ENCODE data around the gene CENPO. TPM values are rescaled to one million over a fixed set of nuclear protein-coding genes. Genes with fewer than 3 reads are reported as not detected.

Gene CENPO
- total RNA-seq, 1 experiment from 2014 or later = 27.9 TPM

DNA sequence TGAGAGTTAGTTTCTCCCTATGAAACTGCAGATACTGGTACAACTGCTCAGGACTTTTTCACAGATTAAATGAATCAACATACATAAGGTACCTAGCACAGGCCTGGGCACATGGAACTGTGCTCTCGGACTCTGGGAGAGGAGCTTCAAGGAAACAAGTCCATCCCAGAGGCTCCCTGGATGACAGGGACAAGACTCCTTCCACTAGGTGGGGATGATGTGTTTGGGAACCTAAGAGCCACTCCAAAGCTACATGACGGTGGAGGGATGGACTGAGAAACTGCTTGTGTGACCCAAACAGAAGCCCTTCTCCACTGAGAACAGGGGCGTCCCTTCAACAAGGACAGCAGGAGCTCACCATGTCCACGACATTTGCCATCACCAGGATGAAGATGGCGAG, 37.1 kb downstream of the CENPO start:
- Histone ChIP-seq H3K9ac (ENCODE audit: low read length) (no peak overlapping the region), H3K79me2 (ENCODE audit: insufficient read depth, low read length) (no peaks in the 10 kb centered on the region), H2AFZ (ENCODE audit: low read depth, low read length, poor library complexity, severe bottlenecking) (no peak overlapping the region), H3K4me1 (ENCODE audit: control insufficient read depth in 1 of 2, insufficient read depth in 2 of 2, low read length in 2 of 2) (peaks cover 0 to 4% of the 10 kb centered on the region in 2 experiments; a peak in 1 of 4 replicates), H3K27ac (ENCODE audit: low read depth, low read length) (no peak overlapping the region), H3K9me3 (ENCODE audit: control insufficient read depth in 1 of 2, insufficient read depth in 1 of 2, low read depth in 1 of 2, low read length in 2 of 2) (no peaks in the 10 kb centered on the region), H3K9me2 (ENCODE audit: insufficient read depth) (no peaks in the 10 kb centered on the region), H3K27me3 (ENCODE audit: insufficient read depth, low read length) (no peaks in the 10 kb centered on the region), H3K4me2 (ENCODE audit: low read length) (no peak overlapping the region), H3K36me3 (ENCODE audit: control insufficient read depth in 1 of 2, insufficient read depth in 2 of 2, low read length in 2 of 2) (peaks cover 0 to 10% of the 10 kb centered on the region in 2 experiments; a peak in 2 of 4 replicates), H3K4me3 (replicated peaks in 1 of 2; ENCODE audit: low read depth in 1 of 2, low read length in 2 of 2) (no peak overlapping the region), H4K20me1 (ENCODE audit: insufficient read depth) (no peaks in the 10 kb centered on the region)
- DNase-seq (ENCODE audit: low read depth, low spot score) (peak; percentile 10), ATAC-seq (no peak)
- POLR2A ChIA-PET = interaction anchor here (0.6 kb wide), 1 partner anchor 206 kb away, joined by 3 read pairs; no protein-coding TSS in a partner anchor
- CTCF ChIA-PET = interaction anchor here (0.6 to 1.1 kb wide), 4 partner anchors 299 to 420 kb away, joined by 3 to 5 read pairs (median 4); no protein-coding TSS in a partner anchor
- intact Hi-C loops (cut with micrococcal nuclease) = no loop called here
- TF ChIP-seq, protein P1, sequence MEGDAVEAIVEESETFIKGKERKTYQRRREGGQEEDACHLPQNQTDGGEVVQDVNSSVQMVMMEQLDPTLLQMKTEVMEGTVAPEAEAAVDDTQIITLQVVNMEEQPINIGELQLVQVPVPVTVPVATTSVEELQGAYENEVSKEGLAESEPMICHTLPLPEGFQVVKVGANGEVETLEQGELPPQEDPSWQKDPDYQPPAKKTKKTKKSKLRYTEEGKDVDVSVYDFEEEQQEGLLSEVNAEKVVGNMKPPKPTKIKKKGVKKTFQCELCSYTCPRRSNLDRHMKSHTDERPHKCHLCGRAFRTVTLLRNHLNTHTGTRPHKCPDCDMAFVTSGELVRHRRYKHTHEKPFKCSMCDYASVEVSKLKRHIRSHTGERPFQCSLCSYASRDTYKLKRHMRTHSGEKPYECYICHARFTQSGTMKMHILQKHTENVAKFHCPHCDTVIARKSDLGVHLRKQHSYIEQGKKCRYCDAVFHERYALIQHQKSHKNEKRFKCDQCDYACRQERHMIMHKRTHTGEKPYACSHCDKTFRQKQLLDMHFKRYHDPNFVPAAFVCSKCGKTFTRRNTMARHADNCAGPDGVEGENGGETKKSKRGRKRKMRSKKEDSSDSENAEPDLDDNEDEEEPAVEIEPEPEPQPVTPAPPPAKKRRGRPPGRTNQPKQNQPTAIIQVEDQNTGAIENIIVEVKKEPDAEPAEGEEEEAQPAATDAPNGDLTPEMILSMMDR (IDR thresholded peaks at IDR 0.05 in 2 of 3, conservative IDR thresholded peaks at IDR 0.05 in 1 of 3; ENCODE audit: borderline replicate concordance in 1 of 3, insufficient read depth in 1 of 3, low read depth in 2 of 3, low read length in 2 of 3) = 0 out of 6 replicates have a peak, but pooled peaks of 1 of the 3 experiments have one; percentile 12
- TF ChIP-seq ZNF274 (IDR thresholded peaks at IDR 0.05; ENCODE audit: low read depth, low read length) (no peak), EGR1 (IDR thresholded peaks at IDR 0.05; ENCODE audit: low read depth) (no peak), RAD21 (IDR thresholded peaks at IDR 0.05; ENCODE audit: low read depth) (peak; percentile 47)
- RAD21 ChIA-PET (ENCODE audit: low non-redundant PET in 1 of 2, low total read pairs in 2 of 2, uncharacterized antibody in 2 of 2, unreplicated experiment in 2 of 2) = no interaction called here
- BruUV-seq (replicated peaks) = no TSS peak

DNA sequence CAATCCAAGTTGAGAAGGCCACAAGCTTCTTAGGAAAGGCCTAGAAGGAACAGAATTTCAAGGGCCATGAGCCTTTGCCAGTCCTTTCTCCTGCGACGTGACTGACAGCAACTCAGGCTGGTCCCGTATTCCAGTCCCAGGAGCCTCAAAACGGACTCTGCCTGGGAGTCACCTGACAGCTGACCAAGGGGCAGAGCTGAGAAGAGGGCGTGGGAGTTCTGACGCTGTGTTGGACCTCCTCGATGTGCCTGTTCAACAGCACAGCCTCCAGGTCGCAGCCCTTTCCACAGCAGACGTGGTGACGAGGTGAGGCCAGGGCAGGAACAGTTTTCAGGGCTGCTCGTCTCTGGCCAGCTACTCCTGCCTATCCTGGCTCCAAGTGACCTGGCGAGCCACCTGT, 37.6 kb downstream of the CENPO start:
- H3K27me3 ChIP-seq (ENCODE audit: insufficient read depth, low read length) = no peaks in the 10 kb centered on the region
- ATAC-seq = no peak
- no peak overlapping the region for H3K4me3 ChIP-seq (replicated peaks in 1 of 2; ENCODE audit: low read depth in 1 of 2, low read length in 2 of 2)
- H3K4me2 ChIP-seq (ENCODE audit: low read length) = no peak overlapping the region
- H3K4me1 ChIP-seq (ENCODE audit: control insufficient read depth in 1 of 2, insufficient read depth in 2 of 2, low read length in 2 of 2) = peaks cover 0 to 8% of the 10 kb centered on the region in 2 experiments; a peak in 2 of 4 replicates
- no peaks in the 10 kb centered on the region for H3K9me2 ChIP-seq (ENCODE audit: insufficient read depth)
- no peak overlapping the region for H2AFZ ChIP-seq (ENCODE audit: low read depth, low read length, poor library complexity, severe bottlenecking)
- no peaks in the 10 kb centered on the region for H4K20me1 ChIP-seq (ENCODE audit: insufficient read depth)
- intact Hi-C loops (cut with micrococcal nuclease) = no loop called here
- RAD21 ChIA-PET (ENCODE audit: low non-redundant PET in 1 of 2, low total read pairs in 2 of 2, uncharacterized antibody in 2 of 2, unreplicated experiment in 2 of 2) = no interaction called here
- POLR2A ChIA-PET = no interaction called here
- no peak overlapping the region for H3K27ac ChIP-seq (ENCODE audit: low read depth, low read length)
- CTCF ChIA-PET = interaction anchor here (1.0 to 1.1 kb wide), 3 partner anchors 298 to 421 kb away, joined by 3 to 4 read pairs (median 3); no protein-coding TSS in a partner anchor
- H3K9ac ChIP-seq (ENCODE audit: low read length) = no peak overlapping the region
- peaks cover 0 to 10% of the 10 kb centered on the region in 2 experiments; a peak in 2 of 4 replicates for H3K36me3 ChIP-seq (ENCODE audit: control insufficient read depth in 1 of 2, insufficient read depth in 2 of 2, low read length in 2 of 2)
- no peaks in the 10 kb centered on the region for H3K9me3 ChIP-seq (ENCODE audit: control insufficient read depth in 1 of 2, insufficient read depth in 1 of 2, low read depth in 1 of 2, low read length in 2 of 2)
- DNase-seq (ENCODE audit: low read depth, low spot score) = no peak
- H3K79me2 ChIP-seq (ENCODE audit: insufficient read depth, low read length) = no peaks in the 10 kb centered on the region
- BruUV-seq (replicated peaks) = no TSS peak
- no peak for TF ChIP-seq POLR2AphosphoS5 (IDR thresholded peaks at IDR 0.05; ENCODE audit: low read depth, low read length)
- no peak for TF ChIP-seq EZH2 (IDR thresholded peaks at IDR 0.05)
- TF ChIP-seq FOSL1 (IDR thresholded peaks at IDR 0.05; ENCODE audit: low read depth) = no peak
- TF ChIP-seq EGR1 (IDR thresholded peaks at IDR 0.05; ENCODE audit: low read depth) = no peak
- no peak for TF ChIP-seq CBX3 (IDR thresholded peaks at IDR 0.05; ENCODE audit: low read depth)
- TF ChIP-seq, protein P1 (IDR thresholded peaks at IDR 0.05 in 2 of 3, conservative IDR thresholded peaks at IDR 0.05 in 1 of 3; ENCODE audit: borderline replicate concordance in 1 of 3, insufficient read depth in 1 of 3, low read depth in 2 of 3, low read length in 2 of 3) = no peak
- TF ChIP-seq SRF (IDR thresholded peaks at IDR 0.05; ENCODE audit: low read depth) = no peak
